Brain microvascular endothelial cell (primary cell): ENCODE measurements around the gene ADAMTS14.

Experiments
- DNase-seq: peaks from one replicate; pipeline ENCODE4 v3.0.0-alpha.2; 2020
- H3K27ac ChIP-seq: fragments of 250-450 bp; sonication (Bioruptor Pico); 2 replicates; pipeline ENCODE4 v1.5.1; 2020; ENCODE audit warnings: mild to moderate bottlenecking, moderate library complexity
- H3K27me3 ChIP-seq: fragments of 250-450 bp; sonication (Bioruptor Pico); replicated peaks from 2 replicates; pipeline ENCODE4 v1.5.1; 2020; ENCODE audit warnings: mild to moderate bottlenecking
- H3K36me3 ChIP-seq: fragments of 250-450 bp; sonication (Bioruptor Pico); replicated peaks from 2 replicates; pipeline ENCODE4 v1.5.1; 2020; ENCODE audit warnings: mild to moderate bottlenecking
- H3K4me3 ChIP-seq: 2 replicates; pipeline ENCODE4 v1.5.1; 2011; ENCODE audit warnings: low read depth, mild to moderate bottlenecking, control low read depth, low read length, moderate library complexity
- in situ Hi-C: cut with HindIII; loops from 2 replicates; pipeline ENCODE4 v1.10.0; 2017; ENCODE audit warnings: low sequenced_read_pairs, low pct_ligation_motif_present
- TF ChIP-seq, protein P1 (sequence below): IDR thresholded peaks from 2 replicates; pipeline ENCODE4 v1.5.1; 2011; ENCODE audit warnings: low read depth, mild to moderate bottlenecking, moderate library complexity, low read length, control low read depth, inconsistent platforms; ENCODE audit errors: missing control alignments

ADAMTS14 gene

DNA sequence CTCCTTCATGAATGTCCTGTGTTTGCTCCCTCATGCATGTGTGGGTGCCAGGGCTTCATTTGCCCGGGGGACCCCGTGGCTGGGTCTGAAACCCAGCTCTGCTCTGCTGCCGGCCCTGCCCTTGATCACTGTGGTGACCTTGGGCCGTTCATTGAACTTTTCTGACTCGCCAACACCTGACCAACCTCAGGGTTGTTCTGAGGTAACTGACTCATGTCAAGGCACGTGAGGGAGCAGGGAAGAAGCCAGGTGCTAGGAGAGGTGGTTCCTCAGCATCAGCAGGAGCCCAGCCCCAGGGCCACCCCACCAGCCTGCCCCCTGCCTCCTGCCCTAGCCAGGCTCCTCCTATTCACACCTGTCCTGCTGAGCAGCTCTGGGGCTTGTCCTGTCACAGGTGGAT lies 64.9 kb downstream of the ADAMTS14 start:
- TF ChIP-seq, protein P1, sequence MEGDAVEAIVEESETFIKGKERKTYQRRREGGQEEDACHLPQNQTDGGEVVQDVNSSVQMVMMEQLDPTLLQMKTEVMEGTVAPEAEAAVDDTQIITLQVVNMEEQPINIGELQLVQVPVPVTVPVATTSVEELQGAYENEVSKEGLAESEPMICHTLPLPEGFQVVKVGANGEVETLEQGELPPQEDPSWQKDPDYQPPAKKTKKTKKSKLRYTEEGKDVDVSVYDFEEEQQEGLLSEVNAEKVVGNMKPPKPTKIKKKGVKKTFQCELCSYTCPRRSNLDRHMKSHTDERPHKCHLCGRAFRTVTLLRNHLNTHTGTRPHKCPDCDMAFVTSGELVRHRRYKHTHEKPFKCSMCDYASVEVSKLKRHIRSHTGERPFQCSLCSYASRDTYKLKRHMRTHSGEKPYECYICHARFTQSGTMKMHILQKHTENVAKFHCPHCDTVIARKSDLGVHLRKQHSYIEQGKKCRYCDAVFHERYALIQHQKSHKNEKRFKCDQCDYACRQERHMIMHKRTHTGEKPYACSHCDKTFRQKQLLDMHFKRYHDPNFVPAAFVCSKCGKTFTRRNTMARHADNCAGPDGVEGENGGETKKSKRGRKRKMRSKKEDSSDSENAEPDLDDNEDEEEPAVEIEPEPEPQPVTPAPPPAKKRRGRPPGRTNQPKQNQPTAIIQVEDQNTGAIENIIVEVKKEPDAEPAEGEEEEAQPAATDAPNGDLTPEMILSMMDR, result no peak
- Histone ChIP-seq H3K36me3 (no peaks in the 10 kb centered on the region), H3K27me3 (peaks cover 2% of the 10 kb centered on the region), H3K27ac (no peak overlapping the region), H3K4me3 (no peak overlapping the region)
- DNase-seq, result no peak
- in situ Hi-C loops, result no loop called here

DNA sequence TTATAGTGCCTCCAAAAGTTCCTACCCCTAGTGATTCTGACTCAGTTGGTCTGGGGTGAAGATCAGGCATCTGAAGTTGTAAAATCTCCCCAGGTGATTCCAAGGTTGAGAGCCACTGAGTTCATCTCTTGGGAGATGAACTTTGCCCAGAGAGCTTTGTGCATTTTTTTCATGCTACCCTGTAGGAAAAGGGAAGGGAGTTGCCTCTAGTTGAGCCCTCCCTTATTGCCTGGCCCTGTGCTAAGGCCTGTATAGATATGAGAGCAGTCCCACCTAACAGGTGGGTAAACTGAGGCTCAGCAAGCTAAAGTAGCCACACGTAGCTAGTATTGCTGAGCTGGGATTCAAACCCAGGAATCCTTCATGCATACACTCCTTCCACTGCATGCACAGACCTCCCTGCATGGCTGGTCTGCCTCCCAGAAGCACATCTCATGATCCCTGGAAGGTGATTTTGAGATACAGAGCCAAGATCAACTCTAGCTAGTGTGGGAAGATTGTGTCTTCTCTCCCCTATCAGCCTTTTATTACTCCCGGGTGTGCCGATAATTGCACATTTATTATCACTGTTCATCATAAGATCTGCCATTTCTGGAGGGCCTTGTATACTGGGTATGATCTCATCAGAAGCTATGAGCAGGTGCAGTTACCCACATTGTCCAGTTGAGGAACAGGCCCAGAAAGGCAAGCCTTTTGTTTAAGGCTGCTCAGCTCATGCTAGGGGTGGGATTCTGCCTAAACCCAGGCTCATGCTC lies 65.9 kb downstream of the ADAMTS14 start:
- TF ChIP-seq, protein P1, result peak; percentile 29
- no peak overlapping the region for H3K27ac ChIP-seq
- no peaks in the 10 kb centered on the region for H3K36me3 ChIP-seq
- H3K4me3 ChIP-seq, result no peak overlapping the region
- peaks cover 2% of the 10 kb centered on the region for H3K27me3 ChIP-seq
- in situ Hi-C loops, result no loop called here
- no peak for DNase-seq

DNA sequence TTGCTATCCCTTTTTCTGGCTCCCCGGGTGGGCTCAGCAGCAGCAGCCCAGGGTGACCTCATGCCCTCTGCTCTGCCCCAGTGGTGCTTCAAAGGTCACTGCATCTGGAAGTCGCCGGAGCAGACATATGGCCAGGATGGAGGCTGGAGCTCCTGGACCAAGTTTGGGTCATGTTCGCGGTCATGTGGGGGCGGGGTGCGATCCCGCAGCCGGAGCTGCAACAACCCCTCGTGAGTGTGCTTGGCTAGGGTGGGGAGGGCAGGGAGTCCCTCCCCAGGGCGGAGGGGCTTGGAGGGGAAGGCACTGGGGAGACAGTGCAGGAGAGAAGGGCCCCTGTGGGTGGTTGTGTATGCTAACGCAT lies 66.4 kb downstream of the ADAMTS14 start:
- DNase-seq, result no peak
- TF ChIP-seq, protein P1, result no peak
- no peak overlapping the region for H3K27ac ChIP-seq
- H3K36me3 ChIP-seq, result no peaks in the 10 kb centered on the region
- no peak overlapping the region for H3K4me3 ChIP-seq
- peaks cover 2% of the 10 kb centered on the region for H3K27me3 ChIP-seq
- in situ Hi-C loops, result no loop called here

DNA sequence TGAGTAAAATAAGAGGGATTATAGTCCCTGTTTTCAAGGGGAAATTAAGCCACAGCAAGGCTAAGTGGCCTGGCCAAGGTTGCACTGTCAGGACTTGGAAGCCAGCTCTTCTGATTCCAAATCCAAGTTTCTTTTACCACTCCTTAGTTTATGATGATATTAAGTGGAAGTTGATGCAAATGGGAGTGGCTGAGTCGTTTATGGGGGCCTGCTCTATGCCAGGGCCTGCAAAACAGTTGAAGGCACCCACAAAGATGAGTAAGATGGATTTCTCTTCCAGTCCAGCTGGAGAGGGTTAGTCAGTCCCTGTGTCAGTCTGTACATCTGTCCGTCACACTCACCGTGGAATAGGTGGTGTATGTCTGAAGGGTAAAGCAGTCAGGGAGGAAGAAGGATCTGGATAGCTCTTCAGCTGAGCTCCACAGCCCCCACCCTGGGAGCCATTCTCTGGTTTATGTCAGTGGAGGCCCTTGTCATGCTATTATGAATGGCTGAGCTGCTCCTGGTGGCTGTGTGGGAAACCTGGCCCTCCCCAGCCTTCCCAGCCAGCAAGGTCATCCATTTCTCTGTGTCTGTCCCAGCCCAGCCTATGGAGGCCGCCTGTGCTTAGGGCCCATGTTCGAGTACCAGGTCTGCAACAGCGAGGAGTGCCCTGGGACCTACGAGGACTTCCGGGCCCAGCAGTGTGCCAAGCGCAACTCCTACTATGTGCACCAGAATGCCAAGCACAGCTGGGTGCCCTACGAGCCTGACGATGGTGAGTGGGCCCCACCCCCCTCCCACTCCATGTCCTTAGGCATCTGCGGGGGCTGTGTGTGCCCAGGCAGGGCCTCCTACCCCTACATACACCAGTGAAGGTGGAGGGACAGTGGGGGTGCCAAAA lies 68.3 kb downstream of the ADAMTS14 start:
- Histone ChIP-seq H3K27ac (no peak overlapping the region), H3K27me3 (peaks cover 2% of the 10 kb centered on the region), H3K4me3 (no peak overlapping the region), H3K36me3 (no peaks in the 10 kb centered on the region)
- in situ Hi-C loops, result no loop called here
- DNase-seq, result no peak
- TF ChIP-seq, protein P1, result no peak

DNA sequence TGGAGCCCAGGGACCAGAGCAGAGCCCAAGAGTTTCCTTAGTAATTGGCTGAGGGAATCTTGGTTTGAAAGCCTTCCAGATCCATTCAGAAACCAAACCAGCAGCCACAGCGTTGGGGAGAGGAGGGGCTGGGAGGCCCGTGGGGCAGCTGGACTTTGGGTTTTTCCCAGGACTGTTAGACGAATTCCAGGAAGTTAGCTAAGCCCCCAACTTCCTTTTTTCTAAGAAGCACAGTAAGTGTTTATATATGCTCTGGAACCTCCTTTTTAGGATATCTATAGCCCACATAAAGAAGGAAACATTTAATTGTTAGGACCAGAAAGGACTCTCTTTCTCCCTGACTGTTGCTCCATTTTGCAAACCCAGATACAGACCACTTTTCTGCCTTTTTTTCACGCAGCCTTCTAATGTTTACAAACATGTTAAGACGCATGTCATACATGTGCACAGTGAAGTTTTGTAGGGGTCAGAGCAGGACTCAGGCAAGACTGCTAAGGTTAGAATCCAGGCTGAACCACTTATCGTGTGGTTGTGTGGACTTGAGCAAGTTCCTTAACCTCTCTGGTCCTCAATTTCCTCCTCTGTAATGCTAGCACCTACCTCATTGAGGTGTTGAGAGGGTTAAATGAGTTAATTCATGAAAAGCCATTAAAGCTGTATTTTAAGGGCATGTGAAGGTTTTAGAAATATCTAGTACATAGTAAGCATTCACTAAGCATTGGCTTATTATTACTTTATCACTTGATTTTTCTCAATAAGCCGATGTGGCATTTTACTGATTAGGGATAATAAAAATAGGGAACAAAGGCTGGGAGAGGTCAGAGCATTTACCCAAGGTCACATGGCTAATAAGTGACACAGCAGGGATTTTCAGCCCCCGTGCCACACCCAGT lies 70.5 kb downstream of the ADAMTS14 start:
- H3K27me3 ChIP-seq, result no peaks in the 10 kb centered on the region
- H3K4me3 ChIP-seq, result no peak overlapping the region
- in situ Hi-C loops, result no loop called here
- no peak overlapping the region for H3K27ac ChIP-seq
- TF ChIP-seq, protein P1, result no peak
- DNase-seq, result peak; percentile 29
- H3K36me3 ChIP-seq, result no peaks in the 10 kb centered on the region
